ENCODE measurements around the gene SLAMF1.

Gene SLAMF1

GRCh38 chr1:160625321-160625720 lies 21.5 kb downstream of the SLAMF1 start:
- no peak for DNase-seq (ENCODE audit: low read depth in 2 of 2)

DNA sequence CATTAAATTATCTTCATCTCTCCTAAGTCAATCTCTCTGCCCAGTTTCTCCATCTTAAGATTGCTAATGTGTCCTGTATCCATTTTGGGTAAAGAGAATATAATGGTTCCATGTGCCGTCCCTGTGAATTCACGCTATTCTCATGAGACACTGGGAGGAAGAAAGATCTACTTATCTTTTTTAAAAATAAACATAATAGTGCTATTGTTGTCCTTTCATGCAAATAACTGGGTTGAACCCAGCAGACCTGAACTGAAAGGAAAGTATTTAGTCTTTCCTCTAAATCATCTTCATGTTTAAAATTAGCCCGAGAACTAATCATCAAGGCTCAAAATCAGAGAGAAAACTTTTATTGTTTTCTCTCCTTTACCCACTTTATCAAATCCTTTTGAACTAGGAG lies 22.4 kb downstream of the SLAMF1 start:
- DNase-seq (ENCODE audit: low read depth in 2 of 2): no peak

DNA sequence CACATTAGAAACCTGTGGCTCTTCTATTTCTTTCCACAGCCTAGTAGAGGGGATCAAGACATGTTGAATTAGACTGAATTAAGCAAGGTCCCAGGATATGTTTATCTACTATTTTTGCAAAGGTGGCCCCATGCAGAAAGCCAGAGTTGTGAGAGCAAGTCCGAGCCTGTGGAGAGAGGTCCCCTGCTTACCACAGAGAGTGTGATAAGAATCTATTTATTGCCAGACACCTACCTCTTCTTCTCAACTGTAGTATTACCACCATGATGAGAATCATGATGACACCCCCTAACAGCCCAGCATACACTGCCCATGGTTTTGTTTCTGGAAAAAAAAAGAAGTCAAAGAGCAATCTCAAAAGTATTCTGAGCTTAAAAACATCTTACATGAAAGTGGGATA lies 23.0 kb downstream of the SLAMF1 start:
- DNase-seq (ENCODE audit: low read depth in 2 of 2): no peak

GRCh38 chr1:160623227-160623633 lies 23.6 kb downstream of the SLAMF1 start:
- no peak for DNase-seq (ENCODE audit: low read depth in 2 of 2)

- DNase-seq (ENCODE audit: low read depth in 2 of 2): no peak
Observed at GRCh38 chr1:160622501-160623226, 24.2 kb downstream of the SLAMF1 start.

GRCh38 chr1:160621633-160622413 lies 25.0 kb downstream of the SLAMF1 start:
- DNase-seq (ENCODE audit: low read depth in 2 of 2): no peak

GRCh38 chr1:160620942-160621632 lies 25.8 kb downstream of the SLAMF1 start:
- DNase-seq (ENCODE audit: low read depth in 2 of 2): no peak

DNA sequence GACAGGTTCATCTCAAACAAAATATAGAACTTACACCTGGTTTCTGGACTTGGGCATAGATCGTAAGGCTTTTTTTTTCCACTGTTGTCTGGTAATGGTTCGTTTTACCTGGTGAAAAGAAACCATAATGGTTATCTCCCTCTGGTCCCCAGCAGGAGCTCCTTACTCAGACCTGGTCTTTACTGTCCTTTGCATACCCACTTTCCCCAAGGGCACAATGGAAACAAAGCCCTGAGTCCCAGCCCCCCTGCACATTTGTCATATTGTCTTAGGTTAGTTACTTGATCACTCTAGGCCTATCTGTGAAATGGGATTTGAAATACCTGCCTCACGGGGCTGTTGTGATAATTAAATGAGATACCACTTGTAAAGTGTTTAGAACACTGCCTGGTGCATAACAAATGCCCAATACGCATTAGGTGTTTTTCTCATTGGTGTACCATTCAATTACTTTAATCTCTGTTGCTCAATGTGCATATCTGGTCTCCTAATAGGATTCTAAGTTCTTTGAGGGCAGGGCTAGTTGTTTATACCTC lies 27.0 kb downstream of the SLAMF1 start:
- no peak for DNase-seq (ENCODE audit: low read depth in 2 of 2)

- no peak for DNase-seq (ENCODE audit: low read depth in 2 of 2)
Observed at GRCh38 chr1:160618763-160619274, 28.0 kb downstream of the SLAMF1 start.

DNA sequence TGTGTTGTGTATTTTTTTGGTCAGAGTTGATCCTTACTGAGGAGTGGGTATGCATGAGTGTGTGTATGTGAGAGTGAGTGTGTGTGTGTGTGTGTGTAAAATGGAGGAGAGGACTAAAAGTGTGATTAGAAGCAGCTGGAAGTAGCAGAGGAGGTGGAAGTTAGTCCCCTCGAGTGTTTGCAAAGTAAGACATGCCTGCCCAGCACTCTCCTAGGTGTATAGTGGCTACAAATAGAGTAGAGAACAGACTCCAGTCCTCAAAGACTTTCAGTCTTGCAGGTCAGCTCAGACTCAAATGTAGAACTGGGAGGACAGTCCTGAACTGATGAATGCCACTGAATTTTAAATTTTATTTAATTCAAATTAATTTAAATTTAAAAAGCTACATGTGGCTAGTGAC lies 28.5 kb downstream of the SLAMF1 start:
- DNase-seq (ENCODE audit: low read depth in 2 of 2): no peak

GRCh38 chr1:160615660-160616059 lies 31.2 kb downstream of the SLAMF1 start:
- DNase-seq (ENCODE audit: low read depth in 2 of 2): no peak

GRCh38 chr1:160614410-160614809 lies 32.4 kb downstream of the SLAMF1 start:
- no peak for DNase-seq (ENCODE audit: low read depth in 2 of 2)

DNA sequence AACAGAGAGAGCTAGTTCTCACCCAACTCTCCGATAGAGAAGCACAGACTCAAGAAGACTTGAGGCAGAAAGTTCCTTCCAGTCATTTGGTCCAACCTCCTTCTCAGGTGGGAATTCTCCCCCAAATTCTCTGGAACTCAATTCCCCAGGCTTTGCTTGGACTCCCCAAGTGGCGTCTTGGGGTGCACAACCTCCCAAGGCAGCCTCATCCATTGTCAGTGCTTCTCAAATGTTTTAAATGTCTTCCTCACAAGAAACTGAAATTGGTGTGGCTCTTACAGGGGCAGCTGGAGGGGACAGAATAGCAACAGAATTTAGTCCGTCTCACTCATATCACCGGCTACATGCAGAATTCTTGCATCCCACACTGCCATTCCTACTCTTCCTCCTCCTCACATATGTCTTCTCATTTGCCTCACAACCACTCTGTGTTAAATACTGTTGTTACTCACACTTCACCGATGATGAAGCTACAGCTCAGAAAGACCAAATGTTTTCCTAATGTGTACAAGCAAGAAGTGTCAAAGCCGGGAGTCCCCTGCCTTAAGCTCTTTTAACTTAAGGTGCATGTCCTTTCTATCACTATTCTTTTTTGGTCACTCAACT lies 34.1 kb downstream of the SLAMF1 start:
- no peak for DNase-seq (ENCODE audit: low read depth in 2 of 2)

- DNase-seq (ENCODE audit: low read depth in 2 of 2): no peak
Observed at GRCh38 chr1:160610569-160611242, 36.1 kb downstream of the SLAMF1 start.

- DNase-seq (ENCODE audit: low read depth in 2 of 2): no peak
Observed at GRCh38 chr1:160608941-160609340, 37.9 kb downstream of the SLAMF1 start.

- no peak for DNase-seq (ENCODE audit: low read depth in 2 of 2)
Observed at GRCh38 chr1:160608514-160608913, 38.3 kb downstream of the SLAMF1 start.

DNA sequence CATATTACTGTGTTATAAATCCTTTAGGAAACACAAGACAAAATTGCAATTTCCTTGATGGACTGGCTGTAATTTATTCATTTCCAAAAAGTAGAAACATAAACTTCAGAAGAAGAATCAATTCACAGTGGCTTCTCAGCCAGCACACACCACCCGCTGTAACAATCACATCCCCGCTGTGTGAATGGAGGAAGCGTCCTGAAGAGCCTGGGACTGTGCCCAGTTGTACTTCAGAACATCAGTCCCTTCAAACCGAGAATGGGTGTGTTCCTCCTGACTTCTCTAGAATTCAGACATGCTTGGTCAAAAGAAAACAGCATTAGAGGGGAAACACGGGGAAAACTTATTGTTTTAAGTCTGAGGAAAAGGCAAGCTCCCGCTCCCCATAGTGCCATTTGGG lies 38.8 kb downstream of the SLAMF1 start:
- no peak for DNase-seq (ENCODE audit: low read depth in 2 of 2)

GRCh38 chr1:160607672-160608032 lies 39.2 kb downstream of the SLAMF1 start:
- no peak for DNase-seq (ENCODE audit: low read depth in 2 of 2)

DNA sequence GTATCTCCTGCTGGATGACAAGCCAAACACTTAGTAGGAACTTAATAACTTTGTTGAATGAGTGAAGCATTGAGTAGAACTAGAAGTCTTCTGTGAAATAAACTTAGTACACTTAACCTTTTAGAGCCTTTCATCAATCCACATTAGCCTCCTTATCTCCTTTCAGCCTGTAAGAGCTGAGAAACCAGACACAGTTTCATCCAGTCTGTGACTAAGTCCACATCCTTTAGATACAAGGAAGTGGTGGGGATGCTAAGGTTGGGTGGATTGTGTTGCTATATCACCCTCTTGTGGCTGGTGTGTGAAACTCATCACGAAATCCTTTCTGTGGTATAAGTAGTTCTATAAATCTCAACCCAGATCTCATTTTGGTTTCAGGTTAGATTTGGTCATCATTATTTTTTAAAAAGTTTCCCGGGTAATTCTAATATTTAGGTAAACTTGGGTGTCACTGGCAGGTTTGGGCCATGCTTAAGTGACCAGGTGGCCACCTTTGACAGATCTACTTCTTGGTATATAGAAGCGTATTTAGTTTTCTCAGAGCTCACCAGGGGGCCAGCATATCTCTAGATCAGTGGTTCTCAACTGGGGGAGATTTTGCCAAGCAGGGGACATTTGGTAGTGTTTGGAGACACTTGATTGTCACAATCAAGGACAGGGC lies 39.7 kb downstream of the SLAMF1 start:
- DNase-seq (ENCODE audit: low read depth in 2 of 2): peak; percentile 25 to 31

DNA sequence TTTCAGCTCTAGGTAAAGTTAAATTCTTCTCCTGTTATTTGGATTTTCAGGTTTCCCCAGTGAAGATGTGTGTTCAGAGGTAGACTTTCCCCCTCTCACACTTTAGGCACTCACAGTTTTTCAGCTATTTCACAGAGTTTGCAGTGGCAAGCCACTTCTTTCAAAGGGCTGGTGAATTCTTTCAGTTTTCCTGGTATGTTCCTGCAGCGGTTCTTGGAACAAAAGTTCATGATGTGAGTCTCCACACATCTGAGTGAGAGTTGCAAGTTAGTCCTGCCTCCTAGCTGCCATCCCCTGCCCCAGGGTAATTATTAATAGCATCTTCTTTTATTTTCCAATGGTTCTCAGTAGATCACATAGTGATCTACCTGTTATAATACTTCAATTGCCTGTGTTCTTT lies 40.2 kb downstream of the SLAMF1 start:
- DNase-seq (ENCODE audit: low read depth in 2 of 2): no peak
